NCI-H510A treated with DMSO at 0.1 percent for 48 hours (cell line): Measurements from ENCODE around the gene C5AR1.
"Not testable (repeated sequence)": the region's sequence is repeated elsewhere in the genome, so short reads cannot be mapped to it uniquely, and the experiment has no call there.

ENCODE experiments used
- DNase-seq: peaks from one replicate; lab custom pipeline; 2025; lab: John Stamatoyannopoulos, UW

Gene C5AR1

GRCh38 chr19:47309608-47310007, at the start of gene C5AR1:
Gene C5AR1, plus strand, starts transcription at chr19:47309861. Its CDS starts 35 bp downstream, at chr19:47309896.
- DNase-seq = no peak

DNA sequence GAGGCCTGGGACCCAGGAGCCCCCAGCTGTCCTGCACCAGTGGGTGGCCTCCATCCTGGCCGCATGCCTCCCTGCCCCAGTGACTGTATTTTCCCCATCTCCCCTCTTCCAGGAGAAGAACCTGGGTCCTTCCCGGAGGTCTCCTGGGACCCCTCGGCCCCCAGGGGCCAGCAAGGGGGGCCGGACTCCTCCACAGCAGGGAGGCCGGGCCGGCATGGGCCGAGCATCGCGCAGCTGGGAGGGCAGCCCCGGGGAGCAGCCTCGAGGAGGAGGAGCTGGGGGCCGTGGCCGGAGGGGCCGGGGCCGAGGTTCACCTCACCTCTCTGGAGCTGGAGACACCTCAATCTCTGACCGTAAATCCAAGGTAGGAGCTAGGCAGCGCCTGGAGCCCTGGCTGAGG, 49.2 kb upstream of the C5AR1 start:
- no peak for DNase-seq

DNA sequence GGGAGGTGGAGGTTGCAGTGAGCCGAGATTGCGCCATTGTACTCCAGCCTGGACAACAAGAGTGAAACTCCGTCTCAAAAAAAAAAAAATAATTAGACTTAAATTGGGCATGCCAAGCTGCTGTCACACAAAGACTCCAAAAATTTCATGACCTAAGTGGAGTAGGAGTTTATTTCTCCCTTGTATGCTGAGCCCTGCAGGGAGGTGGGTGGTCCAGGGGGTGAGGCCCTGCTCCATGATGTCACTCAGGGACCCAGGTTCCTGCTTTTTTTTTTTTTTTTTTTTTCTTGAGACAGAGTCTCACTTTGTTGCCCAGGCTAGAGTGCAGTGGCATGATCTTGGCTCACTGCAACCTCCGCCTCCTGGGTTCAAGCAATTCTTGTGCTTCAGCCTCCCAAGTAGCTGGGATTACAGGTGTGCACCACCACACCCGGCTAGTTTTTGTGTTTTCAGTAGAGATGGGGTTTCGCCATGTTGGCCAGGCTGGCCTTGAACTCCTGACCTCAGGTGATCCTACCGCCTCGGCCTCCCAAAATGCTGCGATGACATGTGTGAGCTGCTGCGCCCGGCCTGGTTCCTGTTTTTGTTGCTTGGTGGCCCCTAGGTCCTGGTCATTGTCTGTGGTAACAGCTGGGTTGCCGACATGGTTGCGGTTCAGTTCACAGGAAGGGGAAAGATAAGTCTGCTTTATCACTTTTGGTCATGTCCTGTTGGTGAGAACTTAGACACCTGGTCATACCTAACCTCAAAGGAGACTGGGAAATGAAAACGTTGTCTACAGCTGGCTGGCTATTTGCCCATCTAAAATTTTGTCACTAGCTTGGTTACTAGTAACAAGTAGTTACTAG, 47.5 kb upstream of the C5AR1 start:
- DNase-seq = not testable (repeated sequence)

GRCh38 chr19:47264629-47265028, 45.0 kb upstream of the C5AR1 start:
- DNase-seq = no peak

- DNase-seq = no peak
Observed at GRCh38 chr19:47266401-47266941, 43.2 kb upstream of the C5AR1 start.

GRCh38 chr19:47267350-47267759, 42.3 kb upstream of the C5AR1 start:
- no peak for DNase-seq

DNA sequence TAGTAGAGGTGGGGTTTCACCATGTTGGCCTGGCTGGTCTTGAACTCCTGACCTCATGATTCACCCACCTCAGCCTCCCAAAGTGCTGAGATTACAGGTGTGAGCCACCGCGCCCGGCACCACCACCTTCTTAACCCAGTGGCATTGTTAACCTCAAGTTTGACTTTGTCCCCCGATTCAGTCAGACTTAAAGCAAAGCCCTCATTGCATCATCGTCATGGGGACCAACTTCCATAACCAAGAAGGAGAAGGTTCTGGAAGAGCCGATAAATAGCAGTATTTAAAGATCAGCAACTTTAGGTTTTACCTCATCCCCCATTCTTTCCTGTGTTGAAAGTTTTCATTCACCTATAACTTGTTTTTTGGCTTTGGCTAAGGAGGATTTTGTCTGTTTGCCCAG, 41.6 kb upstream of the C5AR1 start:
- no peak for DNase-seq

DNA sequence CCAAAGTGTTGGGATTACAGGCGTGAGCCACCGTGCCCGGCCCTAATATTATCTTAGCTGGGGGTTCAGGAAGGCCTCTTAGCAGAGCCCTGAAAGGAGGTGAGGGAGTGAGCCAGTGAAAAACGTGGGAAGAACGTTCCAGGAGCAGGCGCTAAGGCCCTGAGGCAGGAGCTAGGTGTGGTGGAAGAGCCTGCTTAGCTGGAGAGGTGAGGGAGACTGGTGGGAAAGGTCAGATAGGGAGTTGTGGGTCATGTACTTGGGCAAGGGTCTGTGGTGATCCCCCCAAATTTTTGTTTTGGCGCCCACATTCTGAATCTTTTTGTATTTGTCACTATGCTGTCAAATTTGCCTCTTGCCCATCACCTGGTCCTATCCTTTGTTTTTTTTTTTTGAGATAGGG, 40.1 kb upstream of the C5AR1 start:
- no peak for DNase-seq

DNA sequence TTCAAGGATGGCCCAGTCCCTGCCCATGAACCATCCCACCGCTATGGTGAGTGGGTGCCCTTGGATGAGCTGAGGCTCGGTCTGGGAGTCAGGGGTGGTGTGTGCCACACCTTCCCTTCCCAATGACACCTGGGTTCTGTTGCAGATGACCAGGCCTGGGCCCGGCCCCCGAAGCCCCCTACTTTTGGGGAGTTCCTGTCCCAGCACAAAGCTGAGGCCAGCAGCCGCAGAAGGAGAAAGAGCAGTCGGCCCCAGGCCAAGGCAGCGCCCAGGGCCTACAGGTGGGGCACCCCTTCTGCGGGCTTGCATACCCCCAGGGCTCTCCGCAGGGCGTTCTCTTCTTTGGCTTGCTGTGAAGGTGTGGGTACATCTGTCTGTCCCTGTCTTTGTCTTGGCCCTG, 39.3 kb upstream of the C5AR1 start:
- DNase-seq = no peak

GRCh38 chr19:47271949-47272348, 37.7 kb upstream of the C5AR1 start:
- DNase-seq = no peak

- DNase-seq = no peak
Observed at GRCh38 chr19:47272448-47273312, 37.0 kb upstream of the C5AR1 start.

DNA sequence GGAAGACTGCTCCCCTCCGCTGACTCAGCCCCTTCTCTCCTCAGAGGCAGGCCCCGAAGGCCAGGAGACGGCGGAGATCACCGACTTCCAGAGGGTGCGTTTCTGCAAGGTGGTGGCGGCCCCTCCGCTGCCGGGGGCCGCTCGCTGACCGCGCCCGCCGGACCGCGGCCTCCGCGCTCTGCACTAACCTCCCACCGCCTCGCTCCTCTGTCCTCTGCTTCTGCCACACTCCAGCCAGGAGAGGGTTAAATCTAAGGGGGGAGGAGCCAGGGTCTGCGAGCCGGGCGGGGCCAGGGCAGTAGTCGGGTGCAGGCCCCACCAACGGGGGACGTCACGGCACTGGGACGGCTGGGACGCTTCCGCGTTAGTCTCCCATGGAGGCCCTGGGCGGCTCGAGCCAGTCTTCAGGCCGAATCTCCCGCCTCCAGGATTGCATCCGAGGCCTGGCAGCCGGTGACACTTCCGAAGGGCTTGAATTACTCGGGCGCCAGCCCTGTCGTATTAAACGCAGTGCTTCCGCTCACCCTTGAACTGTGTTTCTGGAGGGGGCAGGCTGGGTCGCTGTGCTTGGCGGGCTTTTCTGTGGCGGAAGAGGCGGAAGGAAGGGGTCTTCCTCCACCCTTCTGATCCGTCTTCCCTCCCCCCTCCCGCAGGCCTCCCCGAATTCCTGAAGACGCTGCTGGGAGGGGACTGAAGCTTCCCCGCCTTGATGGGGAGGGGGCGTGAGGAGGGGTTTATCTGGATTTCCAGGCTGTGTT, 36.2 kb upstream of the C5AR1 start:
- peak; percentile 79 for DNase-seq

DNA sequence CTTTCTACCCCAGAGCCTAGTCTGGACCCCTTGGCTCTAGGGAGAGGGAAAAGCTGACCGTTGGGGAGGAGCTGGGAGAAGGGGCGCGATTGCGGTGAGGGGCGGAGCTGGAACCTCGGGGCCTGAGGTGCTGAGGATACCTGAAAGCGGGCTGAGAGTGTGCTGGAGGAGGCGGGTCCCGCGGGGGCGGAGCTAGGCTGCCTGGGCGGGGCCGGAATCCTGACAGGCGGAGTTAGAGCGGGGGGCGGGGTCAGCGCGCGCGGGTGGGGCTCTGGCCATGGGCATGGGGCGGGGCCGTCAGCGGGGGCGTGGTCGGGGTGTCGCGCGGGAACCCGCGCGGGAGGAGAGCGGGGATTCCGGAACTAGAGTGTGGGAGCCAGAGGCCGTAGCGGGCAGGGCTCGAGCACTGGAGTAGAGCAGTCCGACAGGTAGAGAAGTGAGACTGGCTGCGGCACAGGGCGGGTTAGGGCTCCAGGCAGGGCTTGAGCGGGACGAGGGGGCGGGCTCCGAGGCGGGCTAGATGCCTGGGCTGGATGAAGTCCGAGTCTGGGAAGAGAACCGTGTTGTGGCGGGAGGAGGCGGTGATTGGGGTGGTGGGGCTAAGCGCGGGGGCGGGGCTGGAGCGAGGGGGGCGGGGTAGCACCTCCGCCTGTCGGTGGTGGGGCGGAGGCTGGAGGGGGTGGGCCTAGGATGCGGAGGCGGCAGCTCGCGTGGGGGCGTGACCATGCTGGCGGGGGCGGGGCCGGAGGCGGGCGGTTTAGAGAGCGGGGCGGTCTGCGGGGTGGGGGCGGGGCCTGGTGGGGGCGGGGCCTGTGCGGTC, 35.4 kb upstream of the C5AR1 start, which contains the start of gene INAFM1:
TSS of gene INAFM1 (plus strand) at position 815 of the 820 bp plus-strand sequence. CDS start 35 bp downstream, outside the sequence.
- peak; percentile 49 for DNase-seq

DNA sequence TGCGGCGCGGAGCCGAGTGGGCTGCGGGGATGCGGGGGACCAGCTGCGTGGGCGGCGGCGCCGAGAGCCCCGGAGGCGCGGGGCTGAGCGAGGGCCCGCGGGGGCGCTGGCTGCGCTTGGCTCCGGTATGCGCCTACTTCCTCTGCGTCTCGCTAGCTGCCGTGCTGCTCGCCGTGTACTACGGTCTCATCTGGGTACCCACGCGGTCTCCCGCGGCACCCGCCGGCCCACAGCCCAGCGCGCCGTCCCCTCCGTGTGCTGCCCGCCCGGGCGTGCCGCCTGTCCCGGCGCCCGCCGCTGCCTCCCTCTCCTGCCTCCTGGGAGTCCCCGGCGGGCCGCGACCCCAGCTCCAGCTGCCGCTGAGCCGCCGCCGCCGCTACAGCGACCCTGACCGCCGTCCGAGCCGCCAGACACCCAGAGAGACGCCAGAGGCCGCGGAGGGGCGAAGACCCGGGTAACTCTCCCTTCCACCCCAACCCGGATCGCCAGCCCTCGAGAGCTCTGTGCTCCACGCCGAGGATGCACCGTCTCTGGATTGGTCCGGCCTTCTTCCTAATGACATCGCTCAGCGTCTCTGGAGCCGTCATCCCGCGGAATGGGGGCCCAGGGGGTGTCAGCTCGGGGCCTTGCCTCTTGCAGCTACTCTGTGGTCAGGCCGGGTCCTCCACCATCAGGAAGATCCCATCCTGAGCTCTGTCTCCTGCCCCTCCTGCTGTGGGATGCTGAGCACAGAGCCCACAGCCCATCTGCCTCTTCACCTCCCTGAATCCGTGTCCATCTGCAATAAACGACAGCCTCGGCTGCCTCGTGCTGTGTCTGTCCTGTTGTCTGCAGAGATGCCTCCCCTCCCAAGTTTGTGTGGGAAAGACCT, 34.5 kb upstream of the C5AR1 start:
- DNase-seq = no peak

- DNase-seq = no peak
Observed at GRCh38 chr19:47275791-47276461, 33.7 kb upstream of the C5AR1 start.

GRCh38 chr19:47276513-47276912, 33.1 kb upstream of the C5AR1 start:
- not testable (repeated sequence) for DNase-seq

DNA sequence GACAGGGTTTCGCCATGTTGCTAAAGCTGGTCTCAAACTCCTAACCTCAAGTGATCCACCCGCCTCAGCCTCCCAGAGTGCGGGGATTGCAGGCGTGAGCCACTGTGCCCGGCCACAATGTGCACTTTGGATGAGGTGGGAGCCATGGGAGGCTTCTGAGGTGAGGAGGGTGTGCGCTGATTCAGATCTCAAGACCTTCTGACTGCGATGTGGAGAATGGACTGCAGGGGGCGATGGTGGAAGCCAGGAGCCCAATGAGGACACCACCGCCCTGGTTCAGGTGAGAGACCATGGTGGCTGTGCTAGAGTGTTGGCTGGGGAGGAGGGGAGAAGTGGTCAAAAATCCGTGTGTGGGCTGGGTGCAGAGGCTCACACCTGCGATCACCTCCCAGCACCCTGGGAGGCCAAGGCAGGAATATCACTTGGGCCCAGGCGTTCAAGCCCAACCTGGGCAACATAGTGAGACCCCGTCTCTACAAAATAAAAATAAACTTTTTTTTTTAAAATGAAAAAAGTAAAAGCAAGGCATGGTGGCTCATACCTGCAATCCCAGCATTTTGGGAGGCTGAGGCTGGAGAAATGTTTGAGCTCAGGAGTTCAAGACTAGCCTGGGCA, 29.4 kb upstream of the C5AR1 start:
- no peak for DNase-seq

GRCh38 chr19:47283405-47284059, 26.1 kb upstream of the C5AR1 start:
- DNase-seq = no peak
